Ectodermal cell (in vitro differentiated cells): ENCODE data around the gene HABP2.

Experiments used
- H3K27ac ChIP-seq: 2 replicates; pipeline ENCODE4 v1.7.0; 2013; ENCODE audit warnings: mild to moderate bottlenecking, low read depth, low read length; ENCODE audit not compliant: insufficient read depth, poor library complexity, severe bottlenecking
- H3K27me3 ChIP-seq: 2 replicates; pipeline ENCODE4 v1.7.0; 2013; ENCODE audit warnings: mild to moderate bottlenecking, low read length; ENCODE audit not compliant: insufficient read depth, control insufficient read depth, poor library complexity, severe bottlenecking
- H3K36me3 ChIP-seq: one replicate; pipeline ENCODE4 v1.7.0; 2013; ENCODE audit warnings: low read length; ENCODE audit not compliant: control insufficient read depth, insufficient read depth
- H3K4me1 ChIP-seq: one replicate; pipeline ENCODE4 v1.7.0; 2013; ENCODE audit warnings: low read length; ENCODE audit not compliant: control insufficient read depth, insufficient read depth
- H3K4me3 ChIP-seq: 2 replicates; pipeline ENCODE4 v1.7.0; 2013; ENCODE audit warnings: low read depth, low read length, control low read depth; ENCODE audit not compliant: insufficient read depth
- H3K9me3 ChIP-seq: 2 replicates; pipeline ENCODE4 v1.7.0; 2013; ENCODE audit warnings: mild to moderate bottlenecking, low read length, moderate library complexity; ENCODE audit not compliant: control insufficient read depth
- WGBS, 2 experiments: methylation state at CpG; one replicate each; pipeline ENCODE4 v1.1.7; 2013; ENCODE audit warnings: missing lambda C conversion rate in 2 of 2; 5-methylcytosine and 5-hydroxymethylcytosine counted together

The HABP2 gene

DNA sequence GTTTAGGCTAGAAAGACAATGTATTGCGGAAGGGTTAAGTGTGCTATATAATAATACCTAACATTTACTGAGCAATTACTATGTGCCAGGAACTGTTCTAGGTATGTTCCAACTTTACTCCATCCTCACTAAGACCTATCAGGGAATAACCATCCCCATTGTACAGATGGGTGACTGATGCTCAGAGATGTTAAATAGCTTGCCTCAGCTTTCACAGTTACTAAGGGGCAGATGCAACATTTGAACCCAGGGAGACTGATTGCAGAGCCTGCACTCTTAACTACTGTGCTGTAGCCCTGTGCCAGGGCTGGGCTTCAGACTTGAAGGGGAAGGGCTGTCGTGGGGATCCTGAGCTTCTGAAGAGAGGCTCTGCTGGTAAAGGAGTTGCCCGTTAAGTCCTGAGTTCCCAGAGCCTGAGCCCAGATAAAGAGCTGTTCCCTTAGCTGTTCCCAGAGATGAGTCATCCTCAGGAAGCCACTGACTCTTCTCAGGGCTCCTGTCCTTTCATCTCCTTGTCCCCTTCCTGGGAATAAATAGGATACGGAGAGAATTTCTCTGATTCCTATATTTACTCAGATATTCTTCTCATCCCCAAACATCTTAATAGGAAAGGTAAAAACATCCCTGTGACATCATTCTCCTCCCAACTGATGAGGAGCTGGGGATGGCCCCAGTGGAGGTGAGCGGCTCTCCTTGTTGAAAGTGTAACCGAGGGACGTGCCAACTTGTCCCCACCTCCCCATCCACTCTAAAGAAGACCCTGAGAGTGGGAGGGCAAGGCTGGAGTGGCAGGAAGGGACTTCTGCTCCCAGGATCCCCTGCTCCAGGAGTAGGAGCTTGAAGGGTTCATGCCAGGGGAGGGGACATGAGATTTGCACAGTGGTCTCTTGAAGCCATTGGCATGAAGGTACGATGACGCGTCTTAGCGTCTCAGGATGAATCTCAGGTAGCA lies 28.0 kb upstream of the HABP2 start:
- Histone ChIP-seq H3K9me3 (no peaks in the 10 kb centered on the region), H3K36me3 (no peaks in the 10 kb centered on the region), H3K4me3 (no peak overlapping the region), H3K27ac (no peak overlapping the region), H3K27me3 (no peaks in the 10 kb centered on the region), H3K4me1 (no peaks in the 10 kb centered on the region)
- WGBS, 2 experiments: 90 to 92% methylated on average over 10 of the region's 11 CpGs

DNA sequence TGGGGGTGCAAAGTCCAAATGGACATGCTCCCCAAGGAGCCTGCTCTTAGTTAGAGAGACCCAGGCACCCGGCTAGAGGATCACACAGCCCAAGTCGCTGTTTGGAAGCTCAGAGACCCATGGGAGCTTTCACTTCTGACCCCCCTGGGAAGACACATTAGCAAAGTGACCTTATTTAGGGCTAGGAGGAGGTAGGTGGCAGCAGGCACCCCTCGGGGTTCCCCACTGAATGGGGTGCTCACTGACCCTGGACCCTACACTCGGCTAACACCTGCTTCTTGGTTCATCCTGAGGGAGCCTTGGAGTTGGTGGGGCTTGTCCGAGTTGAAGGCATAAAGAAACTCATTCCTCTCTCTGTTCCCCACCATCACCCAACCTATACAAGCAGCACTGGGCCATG lies 27.1 kb upstream of the HABP2 start:
- no peak overlapping the region for H3K27ac ChIP-seq
- H3K36me3 ChIP-seq: no peaks in the 10 kb centered on the region
- 90 to 91% methylated on average over 5 of the region's 5 CpGs for WGBS, 2 experiments
- no peaks in the 10 kb centered on the region for H3K9me3 ChIP-seq
- H3K27me3 ChIP-seq: no peaks in the 10 kb centered on the region
- H3K4me1 ChIP-seq: no peaks in the 10 kb centered on the region
- no peak overlapping the region for H3K4me3 ChIP-seq

DNA sequence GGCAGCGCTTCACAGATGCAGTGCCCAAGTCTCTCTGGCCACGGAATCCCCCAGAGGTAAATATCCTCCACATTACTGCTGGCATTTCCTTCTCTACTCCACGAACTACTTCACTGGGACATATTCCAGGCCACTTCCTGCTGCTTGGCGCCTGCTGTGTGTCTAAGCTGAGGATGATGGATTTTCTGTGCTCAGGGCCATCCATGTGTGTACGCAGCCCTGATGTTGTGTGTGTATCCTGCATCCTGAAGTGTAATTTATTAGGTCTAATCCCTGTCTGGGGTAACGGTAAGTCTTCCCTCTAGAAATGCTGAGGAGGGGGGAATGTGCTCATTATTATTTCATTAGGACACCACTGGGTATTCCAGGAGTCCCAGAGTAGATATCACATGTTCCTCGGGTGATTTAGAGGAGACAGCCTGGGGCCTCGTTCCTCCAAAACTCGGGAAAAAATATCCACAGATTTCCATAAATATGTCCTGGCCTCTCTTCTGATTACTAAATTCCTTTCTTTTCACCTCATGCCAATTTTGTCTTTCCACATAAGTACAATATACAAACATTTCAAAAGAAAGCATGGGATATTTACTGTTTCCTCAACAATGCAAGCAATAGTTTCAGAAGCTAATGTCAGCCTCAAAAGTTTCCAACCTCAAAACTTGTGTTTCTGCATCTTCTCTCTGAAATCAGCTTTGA lies 25.5 kb upstream of the HABP2 start:
- H3K4me1 ChIP-seq: no peaks in the 10 kb centered on the region
- no peak overlapping the region for H3K4me3 ChIP-seq
- no peak overlapping the region for H3K27ac ChIP-seq
- no peaks in the 10 kb centered on the region for H3K9me3 ChIP-seq
- no peaks in the 10 kb centered on the region for H3K27me3 ChIP-seq
- WGBS, 2 experiments: 90 to 91% methylated on average over 9 of the region's 9 CpGs
- no peaks in the 10 kb centered on the region for H3K36me3 ChIP-seq

DNA sequence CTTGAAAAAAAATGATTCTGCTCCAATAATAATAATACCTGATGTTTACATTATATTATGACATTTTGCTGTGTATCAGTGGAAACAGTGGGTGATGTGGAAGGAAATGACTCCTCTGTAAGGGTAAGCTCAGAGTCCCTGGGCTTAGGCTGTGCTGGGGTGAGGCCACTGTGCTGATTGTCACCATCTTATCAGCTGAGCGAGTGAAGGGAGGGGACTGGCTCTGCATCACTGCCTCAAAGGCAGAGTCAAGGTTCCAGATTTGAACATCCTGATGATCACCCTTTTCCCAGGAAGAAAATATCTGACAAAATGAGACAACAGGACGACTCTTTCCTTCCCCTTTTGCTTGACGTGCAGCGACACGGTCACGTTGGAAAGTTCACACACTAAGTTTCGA lies 24.0 kb upstream of the HABP2 start:
- Histone ChIP-seq H3K27me3 (no peaks in the 10 kb centered on the region), H3K4me1 (no peaks in the 10 kb centered on the region), H3K27ac (no peak overlapping the region), H3K36me3 (no peaks in the 10 kb centered on the region), H3K4me3 (no peak overlapping the region), H3K9me3 (no peaks in the 10 kb centered on the region)
- WGBS, 2 experiments: 96 to 97% methylated on average over 7 of the region's 7 CpGs

DNA sequence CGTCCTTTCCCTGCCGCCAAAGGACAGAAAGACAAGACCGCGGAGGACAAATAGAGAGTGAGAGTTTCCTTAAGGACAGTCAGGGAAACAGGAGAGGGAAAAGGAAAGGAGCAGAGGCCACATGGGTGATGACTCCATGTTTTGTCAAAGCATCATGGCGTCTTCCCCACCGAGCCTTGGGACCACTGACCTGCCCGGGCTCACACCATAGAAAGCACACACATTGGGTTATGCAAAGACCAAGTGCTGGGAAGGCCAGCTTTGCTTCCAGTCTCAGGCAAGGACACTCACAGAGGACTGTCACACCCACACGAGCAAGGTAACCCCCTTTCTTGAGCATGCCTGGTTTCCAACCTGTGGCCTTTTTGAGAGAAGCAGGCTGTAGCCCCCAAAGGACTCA lies 23.3 kb upstream of the HABP2 start:
- no peaks in the 10 kb centered on the region for H3K36me3 ChIP-seq
- no peaks in the 10 kb centered on the region for H3K4me1 ChIP-seq
- no peak overlapping the region for H3K4me3 ChIP-seq
- no peaks in the 10 kb centered on the region for H3K9me3 ChIP-seq
- H3K27me3 ChIP-seq: no peaks in the 10 kb centered on the region
- no peak overlapping the region for H3K27ac ChIP-seq
- 95% methylated on average over 8 of the region's 8 CpGs for WGBS, 2 experiments

DNA sequence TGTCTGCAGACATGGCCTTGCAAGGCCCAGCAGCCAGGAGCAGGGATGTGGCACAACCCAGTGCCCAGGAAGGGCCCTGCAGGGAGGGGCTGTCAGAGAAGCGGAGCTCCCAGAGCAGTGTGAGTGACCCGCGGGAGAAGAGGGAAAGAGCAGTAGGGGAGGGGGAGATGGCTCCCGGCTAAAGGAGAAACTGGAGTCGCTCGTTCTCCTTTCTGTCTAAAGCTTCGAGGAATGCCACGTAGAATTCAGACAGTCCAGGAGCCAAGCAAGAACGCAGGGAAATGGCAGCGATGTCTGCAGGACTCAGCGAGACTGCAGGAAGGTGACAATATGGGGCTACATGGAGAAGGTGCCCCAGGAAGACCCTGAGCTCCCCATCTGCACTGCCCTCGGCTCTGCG lies 22.4 kb upstream of the HABP2 start:
- Histone ChIP-seq H3K36me3 (no peaks in the 10 kb centered on the region), H3K9me3 (no peaks in the 10 kb centered on the region), H3K4me3 (no peak overlapping the region), H3K27ac (no peak overlapping the region), H3K27me3 (no peaks in the 10 kb centered on the region), H3K4me1 (no peaks in the 10 kb centered on the region)
- WGBS, 2 experiments: 77 to 81% methylated on average over 13 of the region's 13 CpGs

GRCh38 chr10:113532724-113533123 lies 20.1 kb upstream of the HABP2 start:
- Histone ChIP-seq H3K36me3 (no peaks in the 10 kb centered on the region), H3K27ac (no peak overlapping the region), H3K4me3 (no peak overlapping the region), H3K9me3 (no peaks in the 10 kb centered on the region), H3K4me1 (no peaks in the 10 kb centered on the region), H3K27me3 (no peaks in the 10 kb centered on the region)
- 90 to 91% methylated on average over 3 of the region's 3 CpGs for WGBS, 2 experiments

DNA sequence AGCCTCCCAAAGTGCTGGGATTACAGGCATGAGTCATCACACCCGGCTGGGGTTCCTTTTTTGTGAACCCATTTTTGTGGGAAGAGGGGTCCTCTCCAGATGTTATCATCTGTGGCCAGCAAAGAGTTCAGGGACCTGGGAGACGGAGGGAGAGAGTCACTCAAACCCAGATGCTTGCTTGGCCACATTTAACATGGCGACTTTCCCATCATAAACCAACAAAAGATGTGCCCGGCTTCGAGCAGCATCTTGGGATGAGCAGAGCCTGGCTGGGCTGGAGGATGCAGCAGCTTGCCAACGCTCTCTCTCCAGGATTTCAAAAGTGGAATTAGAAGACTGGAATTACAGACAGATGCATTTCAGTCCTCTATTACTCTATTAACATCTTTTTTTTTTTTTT lies 19.1 kb upstream of the HABP2 start:
- Histone ChIP-seq H3K27ac (no peak overlapping the region), H3K4me1 (no peaks in the 10 kb centered on the region), H3K36me3 (no peaks in the 10 kb centered on the region), H3K4me3 (no peak overlapping the region), H3K9me3 (no peaks in the 10 kb centered on the region), H3K27me3 (no peaks in the 10 kb centered on the region)
- WGBS, 2 experiments: 84 to 87% methylated on average over 6 of the region's 6 CpGs

DNA sequence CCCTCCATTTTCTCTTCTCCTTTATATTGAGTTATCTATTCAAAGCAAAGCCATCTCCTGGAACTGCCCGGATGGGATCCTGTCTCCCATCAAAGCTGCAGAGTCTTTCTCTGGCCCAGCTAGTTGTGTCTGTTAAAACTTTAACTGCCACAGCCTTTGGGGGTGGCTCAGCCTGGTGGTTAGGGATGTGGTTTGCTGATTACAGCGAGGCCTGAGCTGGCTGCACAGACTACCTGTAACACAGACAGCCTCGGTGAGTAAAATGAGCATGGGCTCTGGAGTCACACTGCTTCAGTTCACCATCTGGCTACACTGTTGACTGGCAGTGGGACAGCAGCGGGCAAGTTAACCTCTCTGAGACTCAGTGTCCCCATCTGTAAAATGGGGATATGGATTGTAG lies 18.4 kb upstream of the HABP2 start:
- Histone ChIP-seq H3K9me3 (no peaks in the 10 kb centered on the region), H3K4me3 (no peak overlapping the region), H3K36me3 (no peaks in the 10 kb centered on the region), H3K27me3 (no peaks in the 10 kb centered on the region), H3K4me1 (no peaks in the 10 kb centered on the region), H3K27ac (no peak overlapping the region)
- WGBS, 2 experiments: 87 to 88% methylated on average over 4 of the region's 4 CpGs

DNA sequence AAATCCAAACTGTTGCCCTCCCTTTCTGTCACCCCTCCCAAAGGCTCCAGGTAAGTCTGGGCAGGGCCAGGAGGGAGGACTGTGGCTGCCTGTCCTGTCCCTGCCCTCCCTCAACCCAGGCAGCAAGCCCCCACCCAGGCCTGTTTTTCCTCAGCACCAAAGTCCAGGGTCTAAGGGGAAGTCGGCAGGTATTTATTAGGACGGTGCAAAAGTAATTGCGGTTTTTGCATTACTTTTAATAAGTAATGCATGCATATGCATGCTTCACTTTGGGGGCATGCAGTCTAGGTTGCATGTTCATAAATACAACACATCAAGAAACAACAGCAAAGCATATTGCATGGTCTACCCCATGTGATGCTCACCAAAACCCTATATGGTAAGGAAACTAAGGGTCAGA lies 15.2 kb upstream of the HABP2 start:
- Histone ChIP-seq H3K27ac (no peak overlapping the region), H3K4me1 (no peaks in the 10 kb centered on the region), H3K36me3 (no peaks in the 10 kb centered on the region), H3K27me3 (no peaks in the 10 kb centered on the region), H3K4me3 (no peak overlapping the region), H3K9me3 (no peaks in the 10 kb centered on the region)
- WGBS, 2 experiments: 82 to 95% methylated on average over 3 of the region's 3 CpGs
